Activated CD8-positive, alpha-beta T cell treated with anti-CD3 and anti-CD28 coated beads, Interleukin-2, amount 10 ng/mL, durations not matched to agents 7 days and 5 days (primary cell): Measurements from ENCODE around the gene SPATS2L. TPM values are rescaled to one million over a fixed set of nuclear protein-coding genes. Genes with fewer than 3 reads are reported as not detected.
A peak's percentile ranks its signal among the peaks of the same experiment; 100 is the strongest.

ENCODE experiments used
- ATAC-seq: fragments of 150-1000 bp; cut with Tn5 transposase; one replicate; pipeline ENCODE4 v1.10.0; 2021; ENCODE audit warnings: moderate library complexity
- CTCF ChIA-PET: fragments of 350-600 bp; sonication (Branson Sonifier 250); formaldehyde crosslinking; loops from one replicate; lab custom pipeline; 2021; ENCODE audit warnings: antibody characterized with exemption; lab: Charles Lee
- POLR2A ChIA-PET: fragments of 350-600 bp; sonication (Branson Sonifier 250); formaldehyde crosslinking; loops from one replicate; lab custom pipeline; 2021; ENCODE audit warnings: antibody characterized with exemption; lab: Charles Lee
- DNase-seq: peaks from one replicate; pipeline ENCODE4 v3.0.0-alpha.2; 2020
- H3K27ac Mint-ChIP-seq: one replicate; pipeline ENCODE4 v1.8.0; 2021; ENCODE audit warnings: mild to moderate bottlenecking, mixed read lengths
- H3K27me3 Mint-ChIP-seq: one replicate; pipeline ENCODE4 v1.8.0; 2021; ENCODE audit warnings: low read depth, mixed read lengths
- H3K36me3 Mint-ChIP-seq: one replicate; pipeline ENCODE4 v1.8.0; 2021; ENCODE audit warnings: low read depth, mixed read lengths
- H3K4me1 Mint-ChIP-seq: one replicate; pipeline ENCODE4 v1.8.0; 2021; ENCODE audit warnings: low read depth, mixed read lengths
- H3K4me3 Mint-ChIP-seq: one replicate; pipeline ENCODE4 v1.8.0; 2021; ENCODE audit warnings: mild to moderate bottlenecking, mixed read lengths
- H3K9me3 Mint-ChIP-seq: one replicate; pipeline ENCODE4 v1.8.0; 2022; ENCODE audit warnings: mixed read lengths; ENCODE audit not compliant: insufficient read depth
- total RNA-seq, 2 experiments: library from RNA; stranded (reverse); gene quantifications; one replicate each; pipeline ENCODE4 v1.2.3, GENCODE V29; 2021

The SPATS2L gene
- total RNA-seq, 2 experiments from 2014 or later, result 45.5 to 46.5 TPM

DNA sequence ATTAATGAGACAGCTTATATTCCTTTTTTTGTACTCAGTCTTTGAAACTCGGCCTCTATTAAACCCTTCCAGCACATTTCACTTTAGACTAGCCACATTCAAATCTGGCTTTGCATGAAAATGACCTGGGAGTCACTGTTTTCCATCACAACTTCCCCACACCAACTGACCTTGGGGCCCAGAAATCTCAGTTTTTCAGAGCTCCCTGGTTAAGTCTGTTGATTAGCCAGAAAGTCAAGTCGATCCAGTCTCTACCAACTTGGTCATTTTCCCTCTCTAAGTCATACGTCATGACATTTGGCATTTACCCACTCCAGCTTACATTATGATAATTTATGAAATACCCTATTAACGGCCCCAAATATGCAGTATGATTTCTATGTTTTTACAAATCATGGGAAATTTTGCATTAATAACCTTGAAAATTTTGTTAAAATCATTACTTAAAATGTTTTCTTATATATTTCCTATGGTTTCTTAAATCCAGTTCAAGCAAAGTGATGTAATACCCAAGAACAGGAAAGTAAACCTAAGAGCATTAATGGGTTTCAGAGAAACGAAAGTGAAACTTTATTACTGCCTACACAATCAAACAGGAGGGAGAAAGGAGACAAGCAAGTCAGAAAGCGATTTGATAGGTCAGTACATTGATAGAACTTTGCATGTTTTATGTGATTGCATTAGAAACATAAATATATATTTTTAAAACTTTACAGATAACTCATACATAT is 77.1 kb downstream of the SPATS2L start:
- H3K9me3 Mint-ChIP-seq, result no peaks in the 10 kb centered on the region
- peaks cover 50% of the 10 kb centered on the region for H3K4me1 Mint-ChIP-seq
- ChIA-PET CTCF (interaction anchor here (0.9 to 4.1 kb wide), 3 partner anchors 10 to 72 kb away, joined by 3 to 20 read pairs (median 3); no protein-coding TSS in a partner anchor), POLR2A (interaction anchor here (0.8 to 3.0 kb wide), 2 partner anchors 9 to 74 kb away, joined by 3 to 13 read pairs; no protein-coding TSS in a partner anchor)
- DNase-seq (no peak), ATAC-seq (peak; percentile 93)
- H3K27me3 Mint-ChIP-seq, result no peaks in the 10 kb centered on the region
- H3K4me3 Mint-ChIP-seq, result peak overlapping the region; percentile 43
- peak overlapping the region; percentile 92 for H3K27ac Mint-ChIP-seq
- H3K36me3 Mint-ChIP-seq, result peaks cover 28% of the 10 kb centered on the region

DNA sequence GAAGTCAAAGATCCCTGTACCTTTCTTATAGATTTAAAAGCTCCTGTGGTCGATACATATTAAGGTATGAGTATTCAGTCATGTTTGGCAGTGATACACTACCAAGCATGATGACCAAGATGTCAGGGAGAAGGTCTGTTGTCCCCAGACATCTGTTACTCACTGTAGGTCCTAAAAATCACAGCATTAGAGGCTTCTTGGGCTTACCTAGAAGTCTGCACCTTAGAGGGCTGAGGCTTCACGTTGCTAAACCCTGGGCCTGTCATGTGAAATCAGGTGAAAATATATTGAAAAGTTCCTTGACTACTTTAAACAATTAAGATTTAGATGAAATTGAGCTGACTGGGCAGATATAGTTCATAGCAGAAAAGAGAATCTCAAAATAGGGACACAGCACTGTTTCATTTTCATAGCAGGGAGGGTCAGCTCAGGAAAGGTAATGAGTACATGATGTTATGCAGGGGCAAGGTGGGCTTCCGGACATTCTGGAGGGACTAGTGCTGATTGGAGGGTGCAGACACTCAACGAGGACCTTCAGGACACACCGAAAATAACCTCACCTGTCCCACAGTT is 78.7 kb downstream of the SPATS2L start:
- POLR2A ChIA-PET, result interaction anchor here (0.6 to 3.0 kb wide), 2 partner anchors 11 to 327 kb away, joined by 3 to 13 read pairs; no protein-coding TSS in a partner anchor
- Mint-ChIP-seq H3K4me1 (peaks cover 43% of the 10 kb centered on the region), H3K27ac (peak overlapping the region; percentile 68), H3K9me3 (no peaks in the 10 kb centered on the region), H3K4me3 (no peak overlapping the region), H3K27me3 (no peaks in the 10 kb centered on the region), H3K36me3 (peaks cover 41% of the 10 kb centered on the region)
- CTCF ChIA-PET, result interaction anchor here (0.7 to 4.1 kb wide), 2 partner anchors 10 to 12 kb away, joined by 3 to 20 read pairs; no protein-coding TSS in a partner anchor
- no peak for ATAC-seq
- DNase-seq, result no peak

- ATAC-seq (no peak), DNase-seq (no peak)
- Mint-ChIP-seq H3K4me3 (no peak overlapping the region), H3K36me3 (peaks cover 43% of the 10 kb centered on the region), H3K4me1 (peaks cover 2% of the 10 kb centered on the region), H3K27me3 (no peaks in the 10 kb centered on the region), H3K9me3 (peaks cover 5% of the 10 kb centered on the region), H3K27ac (no peak overlapping the region)
- CTCF ChIA-PET, result interaction anchor here (1.6 kb wide), 1 partner anchor 13 kb away, joined by 4 read pairs; no protein-coding TSS in a partner anchor
- POLR2A ChIA-PET, result interaction anchor here (0.7 kb wide), 1 partner anchor 87 kb away, joined by 4 read pairs; no protein-coding TSS in a partner anchor
Measured at GRCh38 chr2:200393191-200393590, 86.7 kb downstream of the SPATS2L start.

GRCh38 chr2:200394045-200394444 is 87.6 kb downstream of the SPATS2L start:
- Mint-ChIP-seq H3K27ac (no peak overlapping the region), H3K36me3 (peaks cover 38% of the 10 kb centered on the region), H3K4me3 (no peak overlapping the region), H3K9me3 (peaks cover 5% of the 10 kb centered on the region), H3K4me1 (peaks cover 2% of the 10 kb centered on the region), H3K27me3 (no peaks in the 10 kb centered on the region)
- POLR2A ChIA-PET, result no interaction called here
- ATAC-seq, result no peak
- CTCF ChIA-PET, result interaction anchor here (1.6 kb wide), 1 partner anchor 12 kb away, joined by 4 read pairs; no protein-coding TSS in a partner anchor
- no peak for DNase-seq

DNA sequence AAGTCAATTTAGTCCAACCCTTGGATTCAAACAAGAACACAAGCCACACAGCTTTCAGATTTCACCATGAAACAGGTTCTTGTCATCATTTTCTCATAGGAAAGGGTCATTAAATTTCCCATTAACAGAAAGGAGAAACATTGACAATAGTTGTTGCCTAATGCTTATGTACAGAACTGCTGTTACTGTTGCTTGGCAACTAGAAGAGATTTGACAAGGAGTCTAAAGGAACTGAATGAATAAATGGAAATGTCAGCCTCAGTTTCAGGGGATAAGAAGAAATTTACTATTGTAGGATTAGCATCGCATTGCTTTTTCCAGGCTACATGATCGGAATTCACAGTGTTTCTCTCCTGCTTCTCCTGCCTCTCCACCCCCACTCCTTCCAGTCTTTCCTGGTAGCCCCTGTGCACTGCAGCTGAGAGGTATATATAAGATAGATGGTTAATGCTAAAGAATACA is 90.3 kb downstream of the SPATS2L start:
- ChIA-PET POLR2A (no interaction called here), CTCF (no interaction called here)
- no peak for DNase-seq
- H3K9me3 Mint-ChIP-seq, result peaks cover 5% of the 10 kb centered on the region
- no peaks in the 10 kb centered on the region for H3K27me3 Mint-ChIP-seq
- H3K4me1 Mint-ChIP-seq, result peaks cover 2% of the 10 kb centered on the region
- ATAC-seq, result no peak
- H3K4me3 Mint-ChIP-seq, result no peak overlapping the region
- H3K36me3 Mint-ChIP-seq, result peaks cover 19% of the 10 kb centered on the region
- no peak overlapping the region for H3K27ac Mint-ChIP-seq

DNA sequence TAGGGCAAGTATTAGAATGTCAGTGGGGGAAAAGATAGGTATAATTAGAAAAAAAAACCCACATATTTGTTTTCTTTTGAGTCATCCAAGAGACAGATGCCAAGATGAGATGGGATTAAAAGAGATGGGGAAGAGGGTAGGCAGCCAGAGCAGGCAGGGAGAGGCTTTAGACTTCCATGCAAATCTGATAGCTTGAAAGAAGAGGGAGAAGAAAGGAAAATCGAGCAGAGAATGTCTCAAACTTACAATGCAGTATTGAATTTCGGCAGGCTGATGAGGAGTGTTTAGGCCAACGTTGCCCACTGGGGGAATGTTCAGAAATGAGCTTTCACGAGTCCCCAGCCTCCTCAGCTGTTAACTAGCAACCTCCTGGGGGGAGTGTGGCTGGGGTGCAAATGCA is 91.3 kb downstream of the SPATS2L start:
- CTCF ChIA-PET, result no interaction called here
- ATAC-seq (no peak), DNase-seq (no peak)
- no peaks in the 10 kb centered on the region for H3K27me3 Mint-ChIP-seq
- no peak overlapping the region for H3K4me3 Mint-ChIP-seq
- peaks cover 15% of the 10 kb centered on the region for H3K36me3 Mint-ChIP-seq
- H3K9me3 Mint-ChIP-seq, result peaks cover 1% of the 10 kb centered on the region
- H3K4me1 Mint-ChIP-seq, result peaks cover 2% of the 10 kb centered on the region
- no peak overlapping the region for H3K27ac Mint-ChIP-seq
- POLR2A ChIA-PET, result no interaction called here

GRCh38 chr2:200399046-200399445 is 92.6 kb downstream of the SPATS2L start:
- DNase-seq, result no peak
- Mint-ChIP-seq H3K27me3 (no peaks in the 10 kb centered on the region), H3K9me3 (no peaks in the 10 kb centered on the region), H3K27ac (no peak overlapping the region), H3K4me3 (no peak overlapping the region), H3K4me1 (peaks cover 2% of the 10 kb centered on the region), H3K36me3 (peaks cover 11% of the 10 kb centered on the region)
- ATAC-seq, result no peak
- ChIA-PET POLR2A (no interaction called here), CTCF (no interaction called here)

DNA sequence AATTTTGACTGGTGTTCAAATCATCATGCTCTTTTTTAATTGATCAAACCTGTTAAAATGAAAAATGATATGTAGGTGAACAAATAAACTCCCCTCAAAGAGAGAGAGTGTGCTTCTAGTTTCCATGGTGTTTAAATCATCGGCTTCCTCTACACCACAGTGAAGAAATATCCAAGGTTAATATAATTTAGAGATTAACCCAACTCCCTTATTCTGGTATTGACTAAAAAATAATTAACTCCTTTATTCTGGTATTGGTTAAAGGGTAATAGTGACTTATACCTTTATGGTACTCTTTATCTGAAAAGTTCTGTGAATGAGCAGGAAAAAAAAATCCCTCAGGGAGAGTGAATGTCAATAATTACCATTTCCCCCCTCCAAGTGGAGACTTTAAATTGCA is 93.1 kb downstream of the SPATS2L start:
- no peak overlapping the region for H3K4me3 Mint-ChIP-seq
- POLR2A ChIA-PET, result no interaction called here
- no peak overlapping the region for H3K27ac Mint-ChIP-seq
- H3K36me3 Mint-ChIP-seq, result peaks cover 9% of the 10 kb centered on the region
- ATAC-seq (no peak), DNase-seq (no peak)
- CTCF ChIA-PET, result no interaction called here
- H3K4me1 Mint-ChIP-seq, result peaks cover 2% of the 10 kb centered on the region
- H3K9me3 Mint-ChIP-seq, result no peaks in the 10 kb centered on the region
- H3K27me3 Mint-ChIP-seq, result no peaks in the 10 kb centered on the region

- ATAC-seq, result no peak
- H3K36me3 Mint-ChIP-seq, result peaks cover 25% of the 10 kb centered on the region
- H3K4me3 Mint-ChIP-seq, result no peak overlapping the region
- CTCF ChIA-PET, result interaction anchor here (1.3 kb wide), 2 partner anchors 11 to 14 kb away, joined by 3 read pairs; no protein-coding TSS in a partner anchor
- no peak overlapping the region for H3K27ac Mint-ChIP-seq
- no peaks in the 10 kb centered on the region for H3K9me3 Mint-ChIP-seq
- no peak for DNase-seq
- no peaks in the 10 kb centered on the region for H3K27me3 Mint-ChIP-seq
- peaks cover 35% of the 10 kb centered on the region for H3K4me1 Mint-ChIP-seq
- POLR2A ChIA-PET, result no interaction called here
Measured at GRCh38 chr2:200403814-200404213, 97.3 kb downstream of the SPATS2L start.

DNA sequence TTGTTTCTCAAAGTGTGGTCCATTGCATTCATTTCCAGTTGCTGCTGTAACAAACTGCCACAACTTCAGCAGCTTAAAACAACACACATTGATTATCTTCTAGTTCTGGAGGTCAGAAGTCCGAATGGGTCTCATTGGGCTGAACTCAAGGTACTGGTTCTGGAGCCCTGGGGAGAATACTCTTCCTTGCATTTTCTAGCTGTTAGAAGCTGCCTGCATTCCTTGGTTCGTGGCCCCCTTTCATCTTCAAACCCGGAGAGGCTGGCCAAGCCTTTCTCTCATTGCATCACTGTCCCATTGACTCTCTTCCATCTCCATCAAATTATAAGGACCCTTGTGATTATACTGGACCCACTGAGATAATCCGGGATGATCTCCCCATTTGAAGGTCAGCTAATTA is 98.1 kb downstream of the SPATS2L start:
- Mint-ChIP-seq H3K4me1 (peaks cover 36% of the 10 kb centered on the region), H3K36me3 (peaks cover 24% of the 10 kb centered on the region), H3K27ac (no peak overlapping the region), H3K27me3 (no peaks in the 10 kb centered on the region), H3K4me3 (no peak overlapping the region), H3K9me3 (no peaks in the 10 kb centered on the region)
- ChIA-PET POLR2A (no interaction called here), CTCF (interaction anchor here (1.3 kb wide), 1 partner anchor 13 kb away, joined by 3 read pairs; no protein-coding TSS in a partner anchor)
- DNase-seq (no peak), ATAC-seq (no peak)

GRCh38 chr2:200405599-200406298 is 99.3 kb downstream of the SPATS2L start:
- ChIA-PET POLR2A (interaction anchor here (1.0 kb wide), 1 partner anchor 51 kb away, joined by 5 read pairs; no protein-coding TSS in a partner anchor), CTCF (interaction anchor here (1.2 to 2.0 kb wide), 6 partner anchors 11 to 100 kb away, joined by 3 to 7 read pairs (median 3); partner anchors contain the start of gene SPATS2L)
- ATAC-seq (peak; percentile 62), DNase-seq (no peak)
- H3K27ac Mint-ChIP-seq, result no peak overlapping the region
- peaks cover 43% of the 10 kb centered on the region for H3K4me1 Mint-ChIP-seq
- no peaks in the 10 kb centered on the region for H3K27me3 Mint-ChIP-seq
- H3K9me3 Mint-ChIP-seq, result no peaks in the 10 kb centered on the region
- peaks cover 26% of the 10 kb centered on the region for H3K36me3 Mint-ChIP-seq
- no peak overlapping the region for H3K4me3 Mint-ChIP-seq
